Brain pericyte (primary cell): ENCODE data around the gene MAP3K20.

Experiments
- DNase-seq: peaks from one replicate; pipeline ENCODE4 v3.0.0-alpha.2; 2012; ENCODE audit warnings: low read depth, low spot score

The MAP3K20 gene

DNA sequence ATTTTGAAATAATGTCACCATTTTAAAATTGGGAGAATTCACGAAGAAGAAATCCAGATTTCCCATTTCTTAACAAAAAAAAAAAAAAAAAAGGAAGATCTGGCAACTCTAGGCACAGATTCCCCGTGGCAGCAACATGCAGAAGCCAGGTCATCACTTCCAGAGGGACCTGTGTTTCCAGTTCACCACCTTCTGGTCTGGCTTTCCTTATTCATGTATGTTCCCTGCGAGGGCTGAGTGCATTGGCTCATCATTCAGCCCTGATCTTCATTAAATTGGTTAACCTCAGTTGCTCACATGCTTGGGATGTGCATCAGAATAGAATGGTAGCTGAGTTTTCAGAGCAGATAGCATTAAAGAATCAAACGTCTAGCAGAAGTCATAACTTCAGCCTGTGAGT lies 25.0 kb upstream of the MAP3K20 start:
- DNase-seq = no peak

DNA sequence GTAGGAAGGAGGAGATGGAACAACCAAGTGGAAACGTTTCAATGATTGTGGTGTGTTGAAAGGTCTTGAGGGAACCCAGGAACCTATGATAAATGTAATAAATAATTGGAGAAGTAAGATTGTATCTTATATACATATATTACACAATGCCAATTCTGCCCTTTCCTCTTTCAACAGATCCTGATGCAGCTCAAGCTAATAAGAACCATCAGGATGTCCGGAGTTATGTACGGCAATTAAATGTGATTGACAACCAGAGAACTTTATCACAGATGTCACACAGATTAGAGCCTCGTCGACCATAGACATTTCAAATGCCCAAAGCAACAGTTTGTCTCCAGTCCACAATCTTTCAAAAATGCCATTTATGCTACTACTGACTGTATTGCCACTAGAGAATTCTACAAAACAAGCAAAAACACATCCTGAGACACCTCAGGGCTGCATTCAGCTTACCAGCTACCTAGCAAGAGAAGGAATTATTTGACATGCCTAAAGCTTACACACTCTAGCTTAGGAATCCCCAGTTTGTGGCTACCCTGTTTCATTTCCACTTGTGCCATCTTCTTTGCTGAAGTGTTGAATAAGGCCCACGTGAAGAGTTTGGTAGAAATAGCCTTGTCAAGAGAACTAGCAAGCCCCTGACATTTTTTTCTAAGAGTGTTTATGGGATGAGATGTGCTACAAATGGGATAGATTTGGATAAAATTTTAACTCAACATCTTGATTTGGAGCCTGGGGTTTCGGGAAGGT lies 24.0 kb upstream of the MAP3K20 start:
- DNase-seq = no peak

DNA sequence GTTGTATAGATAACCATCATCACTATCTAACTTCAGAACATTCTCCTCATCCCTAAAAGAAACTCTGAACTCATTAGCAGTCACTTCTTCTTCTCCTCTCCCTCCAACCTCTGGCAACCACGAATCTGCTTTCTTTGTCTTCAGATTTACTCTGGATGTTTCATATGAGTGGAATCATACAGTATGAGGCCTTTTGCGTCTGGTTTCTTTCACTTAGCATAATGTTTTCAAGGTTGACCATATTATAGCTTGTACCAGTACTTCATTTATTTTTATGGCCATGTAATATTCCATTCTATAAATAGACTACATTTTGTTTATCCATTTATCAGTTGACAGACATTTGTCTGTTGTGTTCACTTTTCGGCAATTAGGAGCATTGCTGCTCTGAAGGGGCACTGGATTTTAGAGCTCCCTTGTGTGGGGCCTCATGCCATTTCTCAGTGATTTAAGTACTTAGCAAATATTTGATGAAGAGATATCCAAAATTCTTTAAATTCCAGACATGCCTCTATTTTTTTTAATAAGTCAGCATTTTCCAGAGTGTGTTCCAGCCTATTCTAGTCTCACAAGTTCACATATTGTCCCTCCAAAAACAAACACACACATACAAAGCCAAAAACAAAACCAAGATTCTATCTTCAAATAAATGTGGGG lies 22.5 kb upstream of the MAP3K20 start:
- no peak for DNase-seq

DNA sequence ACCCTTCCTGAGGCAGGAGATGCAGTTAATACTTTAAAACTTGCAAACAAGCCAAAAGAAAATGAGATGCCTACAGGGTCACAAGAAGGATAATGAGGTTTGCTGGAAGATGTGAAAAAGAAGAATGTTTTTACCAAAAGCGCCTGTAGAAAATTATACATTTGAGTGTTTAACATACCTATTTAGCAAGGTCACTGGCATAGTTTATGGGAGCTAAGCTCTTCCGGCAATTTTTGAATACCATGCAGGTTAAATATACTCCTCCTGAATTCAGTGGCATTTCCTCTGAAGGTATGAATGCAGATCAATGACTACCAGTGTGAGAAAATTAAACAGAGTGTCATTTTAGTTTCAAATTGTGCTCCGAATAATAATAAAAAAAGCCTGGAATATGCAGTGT lies 21.2 kb upstream of the MAP3K20 start:
- no peak for DNase-seq

DNA sequence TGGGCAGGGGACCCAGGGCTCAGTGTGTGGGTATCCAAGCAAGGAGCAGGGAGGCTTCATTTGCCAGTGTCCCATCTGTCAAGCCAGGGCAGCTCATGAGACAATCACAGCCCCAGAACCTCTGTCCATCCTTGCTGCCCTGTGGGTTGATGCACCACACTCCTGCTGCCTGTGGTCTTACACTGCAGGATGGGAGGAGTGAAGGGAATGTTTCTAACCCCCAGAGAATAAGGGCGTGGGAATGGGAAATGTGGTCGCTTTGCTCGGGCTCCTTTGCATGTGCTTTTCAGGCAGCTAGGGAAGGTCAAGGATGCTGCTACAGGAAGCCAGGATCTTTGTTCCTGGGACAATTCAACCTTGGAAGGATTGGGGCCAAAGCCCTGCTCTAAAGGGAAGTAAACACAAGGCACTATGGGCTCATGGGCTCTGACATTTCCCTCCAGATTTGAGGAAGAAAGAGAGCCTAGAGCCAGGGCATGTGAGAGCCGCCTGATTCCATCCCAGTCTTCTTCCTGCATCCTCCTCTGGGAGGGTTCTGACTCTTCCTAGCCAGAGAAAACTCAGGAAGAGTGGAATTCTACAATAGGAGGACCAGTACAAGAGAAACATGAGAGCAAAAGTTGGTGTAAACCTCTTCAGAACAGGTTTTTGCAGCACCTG lies 18.8 kb upstream of the MAP3K20 start:
- DNase-seq = no peak

DNA sequence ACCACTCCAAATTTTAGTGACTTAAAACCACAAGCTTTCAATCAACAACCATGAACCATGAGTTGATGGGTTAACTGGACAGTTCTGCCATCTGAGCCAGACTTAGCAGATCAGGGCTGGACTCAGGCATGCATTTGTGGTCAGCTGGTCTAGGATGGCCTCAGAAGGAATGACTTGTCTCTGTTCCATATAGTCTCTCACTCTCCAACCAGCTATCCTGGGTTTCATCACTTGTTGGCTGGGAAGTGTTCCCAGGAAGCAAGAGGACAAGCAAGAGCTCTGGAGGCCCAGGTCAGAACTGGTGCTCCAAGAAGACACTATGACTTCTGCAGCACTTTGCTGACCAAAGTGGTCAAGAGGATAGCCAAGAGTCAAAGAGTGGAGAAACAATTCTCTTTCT lies 17.5 kb upstream of the MAP3K20 start:
- no peak for DNase-seq

DNA sequence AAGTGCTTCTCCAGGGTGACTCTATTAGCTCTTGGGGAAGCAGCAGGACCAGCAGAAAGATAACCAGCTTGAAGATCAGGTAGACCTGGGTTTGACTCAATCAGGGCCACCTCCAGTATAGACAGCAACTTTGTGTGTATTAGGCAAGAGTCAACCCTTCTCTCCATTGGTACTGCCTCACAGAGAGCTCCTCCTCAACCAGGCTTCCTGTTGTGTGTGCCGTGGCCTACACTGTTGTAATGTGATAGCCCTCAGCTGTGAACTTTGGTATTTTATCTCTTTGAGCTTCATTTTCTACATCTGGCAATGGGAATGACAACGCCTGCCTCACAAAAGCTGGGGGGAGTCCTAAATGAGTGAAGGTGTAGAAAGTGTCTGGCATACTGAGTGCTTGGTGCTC lies 17.0 kb upstream of the MAP3K20 start:
- DNase-seq = no peak

DNA sequence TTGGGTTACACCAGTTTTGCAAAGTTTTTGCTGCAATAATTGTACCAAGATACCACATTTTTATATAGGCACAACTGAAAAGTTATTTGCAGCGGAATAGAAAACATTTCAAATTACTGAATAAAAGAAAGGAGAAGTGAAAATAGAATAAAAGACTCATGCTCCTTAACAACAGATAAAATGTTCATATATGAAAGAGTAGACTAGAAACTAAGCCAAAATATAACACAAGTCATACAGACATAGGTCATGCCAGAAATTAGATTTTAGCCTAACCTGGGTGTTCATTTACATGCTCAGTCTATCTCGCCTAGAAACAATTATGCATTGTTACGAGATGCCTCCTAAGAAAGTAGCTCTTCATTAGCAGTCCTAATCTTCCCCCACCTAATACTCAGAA lies 16.4 kb upstream of the MAP3K20 start:
- no peak for DNase-seq

DNA sequence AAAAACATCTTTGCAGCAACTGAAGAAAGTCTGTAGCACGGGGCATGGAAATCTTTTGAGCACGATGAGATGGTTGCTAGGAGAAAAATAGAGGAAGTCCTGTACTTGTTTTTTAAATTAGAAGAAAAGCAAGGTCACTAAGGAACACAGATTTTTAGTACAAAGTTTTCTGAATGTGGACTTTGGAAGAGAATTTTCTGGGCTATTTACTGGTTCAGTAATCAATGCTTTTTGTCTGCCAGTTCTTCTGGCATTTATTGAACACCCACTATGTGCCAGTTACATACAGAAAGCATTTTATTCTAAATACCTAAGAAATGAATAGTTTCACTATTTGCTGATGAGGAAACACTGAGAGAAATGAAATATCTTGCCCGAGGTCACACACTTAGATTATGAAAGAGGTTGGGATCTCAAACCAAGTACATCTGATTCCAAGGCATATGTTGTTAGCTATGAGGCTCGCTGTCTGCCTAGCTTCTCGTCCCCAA lies 15.6 kb upstream of the MAP3K20 start:
- DNase-seq = no peak

DNA sequence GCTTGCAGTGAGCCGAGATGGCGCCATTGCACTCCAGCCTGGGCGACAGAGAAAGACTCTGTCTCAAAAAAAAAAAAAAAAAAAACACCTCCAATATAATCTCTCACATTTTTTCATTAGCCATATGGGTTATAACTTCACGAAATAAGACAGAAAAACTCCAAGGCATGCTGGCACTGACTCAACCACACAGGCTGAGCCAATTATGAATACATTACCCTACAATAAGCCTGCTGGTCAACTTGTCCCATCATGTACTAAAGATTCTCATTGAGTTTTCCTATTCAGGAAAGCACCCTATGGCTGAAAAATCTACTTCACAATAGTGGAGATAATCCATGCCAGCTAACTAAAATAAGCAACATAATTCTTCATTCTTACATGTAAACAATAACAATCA lies 12.8 kb upstream of the MAP3K20 start:
- DNase-seq = no peak

DNA sequence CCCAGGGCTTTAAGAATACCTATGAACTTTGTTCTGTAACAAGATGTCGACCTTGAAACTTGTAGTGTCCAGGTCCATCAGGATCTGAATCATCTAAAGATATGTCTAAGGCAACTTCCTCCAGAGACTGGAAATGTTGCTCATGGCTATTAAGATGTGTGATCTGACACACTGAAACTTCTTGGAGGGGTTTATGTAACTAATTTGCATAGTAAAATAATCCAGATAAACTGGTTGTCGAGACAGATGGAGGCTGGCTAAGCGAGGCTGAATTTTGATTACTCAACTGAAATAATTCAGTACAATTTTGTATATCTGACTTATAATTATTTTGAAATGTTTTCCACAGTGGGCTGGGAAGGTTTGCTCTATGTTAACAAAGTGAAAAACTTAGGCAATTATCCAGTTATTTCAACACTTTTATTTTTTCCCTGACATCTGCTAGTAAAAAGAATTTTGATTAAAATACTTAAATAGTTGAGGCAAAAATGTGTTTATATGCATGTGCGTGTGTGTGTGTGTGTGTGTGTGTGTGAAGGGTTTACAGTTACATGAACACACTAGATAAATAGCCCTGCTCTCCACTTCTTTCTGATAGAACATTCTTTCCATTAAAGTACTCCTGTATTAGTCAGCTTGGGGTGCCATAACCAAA lies 11.4 kb upstream of the MAP3K20 start:
- DNase-seq = no peak

DNA sequence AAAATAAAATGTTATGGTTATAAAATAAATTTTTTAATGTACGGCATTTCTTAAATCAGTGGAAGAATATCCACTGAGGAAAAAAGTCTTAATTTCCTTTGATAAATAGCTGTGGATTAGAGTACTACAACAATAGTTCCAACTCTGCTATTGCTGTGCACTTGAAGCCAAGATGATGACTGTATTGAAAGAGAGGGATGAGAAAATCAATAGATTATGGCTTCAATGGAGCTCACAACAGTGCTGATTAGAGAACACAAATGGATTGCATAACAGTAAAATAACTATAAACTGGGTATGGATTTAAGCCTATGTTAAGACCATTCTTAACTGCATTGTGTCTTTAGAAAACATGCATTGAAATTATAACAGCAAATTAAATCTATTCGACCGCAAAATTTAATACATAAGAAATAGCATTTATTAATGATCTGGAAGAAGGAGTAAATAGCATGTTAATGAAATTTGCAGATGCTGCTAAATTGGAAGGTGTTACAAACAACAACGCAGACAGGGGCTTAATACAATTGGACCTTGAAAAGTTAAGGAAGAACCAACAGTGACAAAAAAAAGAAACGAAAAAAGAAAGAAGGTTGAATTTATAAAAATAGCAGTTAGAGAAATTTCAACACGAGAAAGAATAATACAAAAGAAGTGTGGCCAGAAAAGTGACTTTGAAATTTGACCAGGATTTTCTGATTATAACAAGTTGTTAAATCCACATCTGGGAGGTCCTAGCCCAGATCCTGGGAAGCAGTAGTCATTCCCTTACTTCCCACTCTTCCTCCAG lies 8.6 kb upstream of the MAP3K20 start:
- no peak for DNase-seq

DNA sequence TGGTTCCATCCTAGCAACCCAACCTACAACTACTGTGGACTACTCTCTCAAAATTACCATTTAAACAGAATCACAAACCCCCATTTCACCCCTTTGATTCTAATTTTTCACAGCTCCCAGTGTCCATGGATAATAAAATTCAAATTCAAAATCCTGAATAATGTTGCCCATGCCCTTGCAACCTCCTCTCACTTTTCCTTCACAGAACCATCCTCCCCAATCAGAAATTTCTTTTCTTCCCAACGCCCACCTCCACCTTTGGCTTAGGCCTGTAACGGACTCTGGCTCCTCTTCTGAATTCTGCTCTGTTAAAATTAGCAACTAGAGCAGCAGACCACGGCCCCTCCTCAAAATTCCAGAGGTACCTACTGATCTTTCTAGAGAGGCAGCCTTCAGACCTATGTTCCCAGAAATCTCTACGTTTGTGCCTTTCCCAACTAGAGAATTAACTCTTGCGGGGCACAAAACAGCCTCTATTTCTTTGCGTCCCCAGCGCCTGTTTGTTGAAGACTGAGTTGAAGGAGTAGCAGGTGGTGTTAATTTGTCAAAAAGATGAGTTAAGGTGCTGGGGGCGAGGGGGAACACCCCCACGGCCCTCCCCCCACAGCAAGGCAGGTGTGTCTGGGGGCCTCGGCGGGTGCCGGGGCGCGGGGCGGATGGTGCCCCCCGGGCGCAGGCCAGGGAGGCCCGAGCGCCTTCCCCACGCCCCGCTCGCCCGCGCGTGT lies 428 bp upstream of the MAP3K20 start:
- no peak for DNase-seq

DNA sequence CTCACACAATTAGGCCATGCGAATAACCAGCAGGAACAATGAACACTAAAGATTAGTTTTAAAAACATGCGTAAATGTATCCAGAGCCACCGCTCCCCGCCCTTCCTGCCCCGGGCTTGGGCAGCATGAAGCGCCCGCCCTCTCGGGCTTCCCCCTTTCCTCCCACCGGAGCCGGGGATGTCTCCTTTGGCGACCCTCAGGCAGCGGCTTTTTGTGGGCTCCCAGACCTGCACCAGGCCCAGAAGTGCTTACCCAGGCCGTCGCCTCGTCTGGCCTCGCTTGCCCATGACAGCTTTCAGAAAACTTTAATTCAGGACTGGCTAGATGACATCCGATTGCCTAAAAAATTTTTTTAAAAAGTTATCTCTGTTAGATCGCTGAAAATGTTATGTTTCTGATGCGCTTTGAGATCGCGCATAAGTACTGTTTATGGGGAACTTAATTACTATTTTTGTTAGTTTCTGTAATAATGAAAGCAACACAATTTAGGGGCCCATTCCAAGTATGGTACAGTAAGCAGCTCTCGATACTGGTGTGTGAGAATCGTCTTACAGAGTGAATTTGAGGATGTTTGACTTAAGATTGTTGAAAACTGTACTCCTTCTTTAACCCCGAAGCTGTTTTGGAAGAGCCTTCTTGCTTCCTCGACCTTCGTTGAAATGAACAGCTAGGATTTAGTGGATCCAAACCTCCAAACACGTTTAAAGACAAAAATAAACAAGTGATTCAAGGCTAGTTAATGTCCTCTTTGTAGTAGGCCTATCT lies 1.1 kb downstream of the MAP3K20 start:
- DNase-seq = peak; percentile 50

DNA sequence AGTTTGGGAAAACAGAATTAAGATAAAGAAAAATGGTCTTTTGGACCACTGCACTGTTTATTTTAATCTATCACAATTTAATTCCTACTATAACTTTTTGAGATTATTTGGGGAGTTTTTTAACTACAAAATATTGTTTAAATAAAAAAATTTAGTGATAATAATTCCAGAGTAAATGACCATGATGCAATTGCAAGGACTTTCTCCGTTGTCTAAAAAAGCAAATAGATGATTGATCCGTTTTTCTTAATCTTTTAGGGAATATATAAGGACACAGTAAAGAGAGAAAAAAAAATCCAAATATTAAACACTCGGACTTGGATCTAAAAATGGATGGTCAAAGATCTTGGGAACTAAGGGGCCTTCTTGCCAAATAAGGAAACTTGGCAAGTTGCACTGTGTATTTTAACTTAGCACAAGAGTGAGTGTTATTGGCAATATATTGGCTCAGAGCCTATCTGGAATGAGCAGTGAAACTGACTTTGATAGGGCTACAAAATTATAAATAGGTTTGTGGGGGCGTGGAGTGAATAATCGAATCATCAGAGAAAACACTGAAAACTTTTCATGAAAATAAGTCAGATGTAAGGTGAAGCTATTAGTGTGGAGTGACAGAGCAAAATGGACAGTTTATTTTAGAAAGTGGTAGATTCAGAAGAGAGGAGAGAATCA lies 2.0 kb downstream of the MAP3K20 start:
- DNase-seq = no peak

DNA sequence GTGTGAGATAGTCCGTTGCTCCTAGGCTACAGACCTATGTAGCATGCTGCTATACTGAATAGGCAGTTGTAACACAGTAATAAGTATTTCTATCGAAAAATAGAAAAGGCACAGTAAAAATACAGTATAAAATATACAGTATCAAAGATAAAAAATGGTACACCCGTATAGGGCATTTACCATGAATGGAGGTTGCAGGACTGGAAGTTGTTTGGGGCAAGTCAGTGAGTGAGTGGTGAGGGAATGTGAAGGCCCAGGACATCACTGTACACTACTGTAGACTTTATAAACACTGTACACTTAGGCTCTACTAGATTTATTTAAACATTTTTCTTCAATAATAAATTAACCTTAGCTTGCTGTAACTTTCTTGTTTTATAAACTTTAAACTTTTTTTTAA lies 3.5 kb downstream of the MAP3K20 start:
- DNase-seq = no peak

DNA sequence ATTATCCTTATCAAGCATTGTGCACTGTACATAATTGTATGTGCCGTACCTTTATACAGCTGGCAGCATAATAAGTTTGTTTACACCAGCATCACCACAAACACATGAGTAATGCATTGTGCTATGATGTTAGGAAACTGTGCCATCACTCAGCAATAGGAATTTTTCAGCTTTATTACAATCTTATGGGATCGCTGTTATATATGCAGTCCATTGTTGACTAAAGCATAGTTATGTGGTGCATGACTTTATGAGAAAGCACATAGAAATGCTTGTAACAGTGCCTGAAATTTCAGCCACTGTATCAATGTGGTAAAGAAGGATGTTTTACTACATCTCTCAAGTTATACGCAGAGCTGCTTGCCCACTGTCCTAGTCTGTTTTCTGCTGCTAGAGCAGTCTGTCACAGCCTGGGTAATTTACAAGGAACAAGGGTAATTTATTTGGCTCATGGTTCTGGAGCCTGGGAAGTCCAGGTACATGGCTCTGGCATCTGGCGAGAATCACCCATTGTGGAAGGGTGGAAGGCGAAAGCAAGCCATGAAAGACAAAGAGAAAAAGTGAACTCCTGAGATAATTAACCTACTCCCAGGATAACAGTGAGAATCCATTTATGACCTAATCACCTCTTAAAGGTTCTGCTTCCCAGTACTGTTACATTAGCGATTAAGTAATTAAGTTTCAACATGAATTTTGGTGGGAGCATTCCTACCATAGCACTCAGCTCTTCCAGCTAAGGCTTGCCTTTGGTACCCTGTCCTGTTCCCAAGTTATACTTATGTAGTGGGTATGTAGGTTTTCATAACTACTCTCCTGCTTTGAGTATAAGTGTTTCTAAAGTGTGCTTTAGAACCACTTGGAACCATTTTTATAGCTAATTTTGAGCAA lies 4.6 kb downstream of the MAP3K20 start:
- peak; percentile 63 for DNase-seq

DNA sequence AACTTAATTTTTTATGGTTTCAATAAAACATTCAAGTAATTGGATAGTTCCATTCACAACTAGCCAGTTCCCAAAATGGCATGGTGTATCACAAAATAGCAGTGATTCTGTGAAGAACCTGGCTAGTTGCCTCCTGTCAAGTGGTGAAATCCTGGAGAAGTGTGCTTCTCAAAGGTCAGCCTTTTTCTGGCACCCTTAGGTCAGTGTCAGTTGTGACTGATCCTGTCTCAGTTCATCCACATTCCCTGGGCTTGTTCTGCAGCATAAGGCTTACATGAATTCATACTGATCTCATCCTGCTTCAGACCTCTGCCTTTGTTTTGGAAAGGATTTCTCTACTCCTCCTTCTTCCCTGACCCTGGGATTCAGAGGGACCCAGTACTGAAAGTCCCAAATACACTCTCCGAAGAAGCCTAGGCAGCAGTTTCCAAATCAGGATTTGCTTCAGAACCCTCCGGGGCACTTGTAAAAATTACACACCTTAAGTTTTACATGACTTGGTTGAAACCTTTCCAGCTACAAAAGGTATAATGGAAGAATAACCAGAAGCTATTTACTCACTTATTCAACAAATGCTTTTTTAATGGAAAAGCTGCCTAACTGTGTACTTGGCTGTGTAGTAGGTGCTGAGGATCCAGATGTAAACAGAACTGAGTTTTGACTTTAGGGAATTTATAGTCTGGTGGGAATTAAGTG lies 11.0 kb downstream of the MAP3K20 start:
- DNase-seq = no peak
